ENCODE measurements around the gene DLGAP5.

DNA sequence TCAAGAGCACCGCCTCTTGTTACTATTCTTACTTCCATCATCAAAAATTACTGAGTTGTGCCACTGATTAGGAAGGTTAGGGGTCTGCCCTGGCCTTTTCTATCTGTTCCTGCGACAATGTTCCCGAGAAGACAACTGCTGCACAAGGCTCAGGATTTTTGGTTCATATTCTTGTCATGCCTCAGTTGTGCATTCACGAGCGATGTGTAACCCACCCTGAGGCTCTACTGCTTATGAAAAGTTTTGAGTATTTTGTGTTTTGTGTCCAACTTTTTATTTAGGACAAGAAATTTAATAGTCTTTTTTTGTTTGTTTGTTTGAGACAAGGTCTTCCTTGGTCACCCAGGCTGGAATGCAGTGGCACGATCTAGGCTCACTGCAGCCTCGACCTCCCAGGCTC lies 85.4 kb downstream of the DLGAP5 start:
- no peak for TF ChIP-seq EZH2phosphoT487 (IDR thresholded peaks at IDR 0.05; ENCODE audit: insufficient read depth, low read depth)
- TF ChIP-seq EZH2 (IDR thresholded peaks at IDR 0.05; ENCODE audit: insufficient read depth, poor library complexity, severe bottlenecking), result no peak
